Measurements from ENCODE around the gene PDE8A.

The PDE8A gene

GRCh38 chr15:85064710-85065109 is 83.1 kb downstream of the PDE8A start:
- Histone ChIP-seq H3K9me3 (ENCODE audit: control insufficient read depth, insufficient read depth, low read depth, low read length) (no peaks in the 10 kb centered on the region), H3K4me3 (ENCODE audit: low read depth, low read length) (no peak overlapping the region), H3K36me3 (ENCODE audit: control insufficient read depth in 2 of 2, insufficient read depth in 1 of 2, low read length in 2 of 2) (peaks cover 7 to 10% of the 10 kb centered on the region in 2 experiments), H3K27ac (ENCODE audit: extremely low read depth, low read depth, low read length) (no peak overlapping the region), H3K4me1 (ENCODE audit: control insufficient read depth, insufficient read depth, low read length) (no peaks in the 10 kb centered on the region)
- CTCF ChIA-PET: interaction anchor here (0.6 kb wide), 1 partner anchor 276 kb away, joined by 3 read pairs; no protein-coding TSS in a partner anchor
- POLR2A ChIA-PET: no interaction called here
- no peak for TF ChIP-seq ZNF426 (tag by site-specific recombination; IDR thresholded peaks at IDR 0.05)
- no peak for TF ChIP-seq ZNF211 (tag by site-specific recombination; IDR thresholded peaks at IDR 0.05; ENCODE audit: low read depth)
- TF ChIP-seq ZNF624 (tag by site-specific recombination; IDR thresholded peaks at IDR 0.05): no peak
- peak; percentile 65 for TF ChIP-seq ZNF121 (tag by site-specific recombination; IDR thresholded peaks at IDR 0.05)
- TF ChIP-seq ZNF174 (tag by site-specific recombination; IDR thresholded peaks at IDR 0.05): no peak
- TF ChIP-seq ZNF701 (tag by site-specific recombination; IDR thresholded peaks at IDR 0.05): no peak

- H3K4me3 ChIP-seq (ENCODE audit: low read depth, low read length): no peak overlapping the region
- no peaks in the 10 kb centered on the region for H3K9me3 ChIP-seq (ENCODE audit: control insufficient read depth, insufficient read depth, low read depth, low read length)
- H3K36me3 ChIP-seq (ENCODE audit: control insufficient read depth in 2 of 2, insufficient read depth in 1 of 2, low read length in 2 of 2): peaks cover 7 to 10% of the 10 kb centered on the region in 2 experiments
- ChIA-PET POLR2A (no interaction called here), CTCF (no interaction called here)
- no peak overlapping the region for H3K27ac ChIP-seq (ENCODE audit: extremely low read depth, low read depth, low read length)
- H3K4me1 ChIP-seq (ENCODE audit: control insufficient read depth, insufficient read depth, low read length): no peaks in the 10 kb centered on the region
- TF ChIP-seq ZNF239 (tag by site-specific recombination; IDR thresholded peaks at IDR 0.05) (no peak), ZFP69B (tag by site-specific recombination; IDR thresholded peaks at IDR 0.05) (no peak), ELK4 (IDR thresholded peaks at IDR 0.05; ENCODE audit: borderline replicate concordance, low read depth, low read length) (no peak), GLI2 (tag by site-specific recombination; IDR thresholded peaks at IDR 0.05; ENCODE audit: borderline replicate concordance, low read depth) (no peak), ZNF16 (tag by site-specific recombination; IDR thresholded peaks at IDR 0.05; ENCODE audit: low read depth) (no peak), GLI4 (tag by site-specific recombination; IDR thresholded peaks at IDR 0.05) (no peak), ZSCAN4 (tag by site-specific recombination; IDR thresholded peaks at IDR 0.05) (no peak)
These were observed 89.4 kb downstream of the PDE8A start for GRCh38 chr15:85071061-85071460.

GRCh38 chr15:85071504-85071903 is 89.8 kb downstream of the PDE8A start:
- Histone ChIP-seq H3K36me3 (ENCODE audit: control insufficient read depth in 2 of 2, insufficient read depth in 1 of 2, low read length in 2 of 2) (peaks cover 7 to 10% of the 10 kb centered on the region in 2 experiments), H3K4me3 (ENCODE audit: low read depth, low read length) (no peak overlapping the region), H3K4me1 (ENCODE audit: control insufficient read depth, insufficient read depth, low read length) (no peaks in the 10 kb centered on the region), H3K9me3 (ENCODE audit: control insufficient read depth, insufficient read depth, low read depth, low read length) (no peaks in the 10 kb centered on the region), H3K27ac (ENCODE audit: extremely low read depth, low read depth, low read length) (no peak overlapping the region)
- ChIA-PET POLR2A (no interaction called here), CTCF (interaction anchor here (0.6 kb wide), 1 partner anchor 226 kb away, joined by 4 read pairs; no protein-coding TSS in a partner anchor)
- TF ChIP-seq ZNF280D (tag by site-specific recombination; IDR thresholded peaks at IDR 0.05) (no peak), MEIS1 (CRISPR knock-in tag; IDR thresholded peaks at IDR 0.05; ENCODE audit: borderline replicate concordance) (no peak), ZNF555 (tag by site-specific recombination; conservative IDR thresholded peaks at IDR 0.05) (no peak), ZNF221 (tag by site-specific recombination; IDR thresholded peaks at IDR 0.05; ENCODE audit: borderline replicate concordance) (no peak), SP3 (tag by site-specific recombination; IDR thresholded peaks at IDR 0.05) (no peak), ZNF76 (tag by site-specific recombination; IDR thresholded peaks at IDR 0.05; ENCODE audit: borderline replicate concordance, low read depth) (no peak), SALL2 (tag by site-specific recombination; IDR thresholded peaks at IDR 0.05; ENCODE audit: borderline replicate concordance) (no peak), TCF7L2 (IDR thresholded peaks at IDR 0.05; ENCODE audit: borderline replicate concordance, low read depth, low read length) (no peak), RBAK (tag by site-specific recombination; IDR thresholded peaks at IDR 0.05) (no peak), ZNF324 (tag by site-specific recombination; IDR thresholded peaks at IDR 0.05) (no peak)
